A549 (cell line): ENCODE measurements around the gene GRIN3A.

ENCODE experiments used
- BHLHE40 ChIP-seq: IDR thresholded peaks from 2 replicates; pipeline ENCODE4 v1.6.1; 2012; ENCODE audit warnings: low read depth, low read length, inconsistent platforms
- CHD2 ChIP-seq: fragments of 150-350 bp; IDR thresholded peaks from 2 replicates; pipeline ENCODE4 v1.6.1; 2014; ENCODE audit warnings: low read length; ENCODE audit not compliant: partially characterized antibody
- EP300 ChIP-seq, 2 experiments: fragments of >200 bp; sonication (Bioruptor Twin); formaldehyde crosslinking; IDR thresholded peaks; 2 replicates in 1 of 2; 3 replicates in 1 of 2; pipeline ENCODE4 v1.6.1; 2016 to 2017
- JUNB ChIP-seq: fragments of >200 bp; sonication (Bioruptor Twin); formaldehyde crosslinking; IDR thresholded peaks from 2 replicates; pipeline ENCODE4 v1.6.1; 2016
- KDM1A ChIP-seq: fragments of 200-600 bp; sonication (generic); IDR thresholded peaks from 2 replicates; pipeline ENCODE4 v1.6.1; 2016; ENCODE audit warnings: low read depth, mild to moderate bottlenecking
- MAFK ChIP-seq: fragments of 450-650 bp; IDR thresholded peaks from 2 replicates; pipeline ENCODE4 v1.6.1; 2014; ENCODE audit not compliant: partially characterized antibody
- MAZ ChIP-seq: fragments of 150-350 bp; IDR thresholded peaks from 2 replicates; pipeline ENCODE4 v1.6.1; 2014; ENCODE audit warnings: antibody characterized with exemption, low read depth, low read length, borderline replicate concordance
- MYC ChIP-seq: IDR thresholded peaks from 2 replicates; pipeline ENCODE4 v1.6.1; 2012; ENCODE audit warnings: mild to moderate bottlenecking, inconsistent platforms, low read length, improper control_type of control experiment, borderline replicate concordance
- POLR2A ChIP-seq: IDR thresholded peaks from 2 replicates; pipeline ENCODE4 v1.6.1; 2012; ENCODE audit warnings: mild to moderate bottlenecking, low read length
- REST ChIP-seq: fragments of 200-600 bp; sonication (generic); IDR thresholded peaks from 2 replicates; pipeline ENCODE4 v1.6.1; 2016; ENCODE audit warnings: antibody characterized with exemption, mild to moderate bottlenecking, moderate library complexity
- SREBF2 ChIP-seq: fragments of 450-650 bp; IDR thresholded peaks from 2 replicates; pipeline ENCODE4 v1.6.1; 2014; ENCODE audit warnings: mild to moderate bottlenecking, moderate library complexity
- USF2 ChIP-seq: fragments of 450-650 bp; IDR thresholded peaks from 2 replicates; pipeline ENCODE4 v1.6.1; 2014; ENCODE audit warnings: antibody characterized with exemption
- ZFP36 ChIP-seq: fragments of 450-650 bp; IDR thresholded peaks from 2 replicates; pipeline ENCODE4 v1.6.1; 2014; ENCODE audit warnings: borderline replicate concordance; ENCODE audit not compliant: partially characterized antibody
- TF ChIP-seq, protein P1 (sequence below): fragments of >200 bp; sonication (Bioruptor Twin); formaldehyde crosslinking; IDR thresholded peaks from 3 replicates; pipeline ENCODE4 v1.5.1; 2016

GRCh38 chr9:101590901-101591300 is 147.5 kb downstream of the GRIN3A start:
- TF ChIP-seq SREBF2: no peak
- TF ChIP-seq, protein P1, sequence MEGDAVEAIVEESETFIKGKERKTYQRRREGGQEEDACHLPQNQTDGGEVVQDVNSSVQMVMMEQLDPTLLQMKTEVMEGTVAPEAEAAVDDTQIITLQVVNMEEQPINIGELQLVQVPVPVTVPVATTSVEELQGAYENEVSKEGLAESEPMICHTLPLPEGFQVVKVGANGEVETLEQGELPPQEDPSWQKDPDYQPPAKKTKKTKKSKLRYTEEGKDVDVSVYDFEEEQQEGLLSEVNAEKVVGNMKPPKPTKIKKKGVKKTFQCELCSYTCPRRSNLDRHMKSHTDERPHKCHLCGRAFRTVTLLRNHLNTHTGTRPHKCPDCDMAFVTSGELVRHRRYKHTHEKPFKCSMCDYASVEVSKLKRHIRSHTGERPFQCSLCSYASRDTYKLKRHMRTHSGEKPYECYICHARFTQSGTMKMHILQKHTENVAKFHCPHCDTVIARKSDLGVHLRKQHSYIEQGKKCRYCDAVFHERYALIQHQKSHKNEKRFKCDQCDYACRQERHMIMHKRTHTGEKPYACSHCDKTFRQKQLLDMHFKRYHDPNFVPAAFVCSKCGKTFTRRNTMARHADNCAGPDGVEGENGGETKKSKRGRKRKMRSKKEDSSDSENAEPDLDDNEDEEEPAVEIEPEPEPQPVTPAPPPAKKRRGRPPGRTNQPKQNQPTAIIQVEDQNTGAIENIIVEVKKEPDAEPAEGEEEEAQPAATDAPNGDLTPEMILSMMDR: no peak
- TF ChIP-seq ZFP36: no peak
- TF ChIP-seq MYC: no peak
- no peak for TF ChIP-seq KDM1A
- TF ChIP-seq CHD2: no peak
- TF ChIP-seq POLR2A: no peak
- TF ChIP-seq BHLHE40: no peak
- no peak for TF ChIP-seq EP300 (IDR thresholded peaks at IDR 0.05)
- TF ChIP-seq JUNB: no peak
- TF ChIP-seq REST: no peak
- TF ChIP-seq USF2: no peak
- no peak for TF ChIP-seq MAFK
- no peak for TF ChIP-seq MAZ
